ENCODE data around the gene BICD2. TPM values are rescaled to one million over a fixed set of nuclear protein-coding genes. Genes with fewer than 3 reads are reported as not detected.

The BICD2 gene
- total and polyA plus RNA-seq, 4 donors: 8.9 to 37.2 (median 24.3) TPM

DNA sequence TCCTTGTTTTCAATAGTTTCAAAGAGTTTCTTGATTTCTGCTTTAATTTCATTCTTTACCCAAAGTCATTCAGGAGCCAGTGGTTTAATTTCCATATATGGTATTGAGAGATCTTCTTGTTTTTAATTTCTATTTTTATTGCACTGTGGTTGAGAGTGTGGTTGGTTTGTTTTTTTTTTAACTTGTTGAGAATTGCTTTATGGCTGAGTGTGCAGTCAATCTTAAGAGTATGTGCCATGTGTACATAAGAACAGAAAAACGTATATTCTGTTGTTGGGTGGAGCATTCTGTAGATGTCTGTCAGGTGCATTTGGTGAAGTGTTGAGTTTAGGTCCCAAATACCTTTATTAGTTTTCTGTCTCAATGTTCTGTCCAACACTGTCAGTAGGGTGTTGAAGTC, 68.0 kb downstream of the BICD2 start:
- DNase-seq (no peak), ATAC-seq (ENCODE audit: low FRiP score) (no peak)
- Histone ChIP-seq H3K9me3 (ENCODE audit: control insufficient read depth, low read length) (no peaks in the 10 kb centered on the region), H3K36me3 (ENCODE audit: control insufficient read depth in 1 of 2, insufficient read depth in 2 of 2, low read length in 1 of 2) (no peaks in the 10 kb centered on the region), H3K27ac (ENCODE audit: low read depth in 1 of 2, low read length in 2 of 2) (no peak overlapping the region), H3K27me3 (ENCODE audit: control insufficient read depth in 1 of 2, insufficient read depth in 2 of 2, low read length in 1 of 2) (no peaks in the 10 kb centered on the region), H3K4me3 (ENCODE audit: low read length in 2 of 2) (no peak overlapping the region), H3K4me1 (ENCODE audit: control insufficient read depth in 1 of 2, insufficient read depth in 2 of 2, low read length in 2 of 2) (no peaks in the 10 kb centered on the region)
- intact Hi-C loops (cut with DNase I): no loop called here
- 47 to 68% methylated on average over 1 of the region's 1 CpG for WGBS, 2 donors

DNA sequence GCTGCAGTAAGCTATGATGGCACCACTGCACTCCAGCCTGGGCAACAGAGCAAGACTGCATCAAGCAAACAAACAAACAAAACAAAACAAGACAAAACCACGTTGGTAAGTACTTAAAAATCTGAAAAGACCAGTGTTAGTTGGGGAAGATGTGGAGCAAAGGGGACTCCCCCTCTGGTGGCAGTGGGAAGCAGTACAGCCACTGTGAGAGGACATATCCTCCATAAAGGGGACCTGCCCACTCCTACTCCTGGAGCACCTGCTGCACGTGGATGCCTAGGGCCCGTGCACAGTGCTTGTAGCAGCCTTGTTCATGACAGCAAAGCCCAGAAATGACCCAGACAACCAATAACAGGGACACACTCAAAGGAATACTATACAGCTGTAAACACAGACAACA, 77.7 kb downstream of the BICD2 start:
- DNase-seq (no peak), ATAC-seq (ENCODE audit: low FRiP score) (no peak)
- H3K27me3 ChIP-seq (ENCODE audit: control insufficient read depth in 1 of 2, insufficient read depth in 2 of 2, low read length in 1 of 2): no peaks in the 10 kb centered on the region
- H3K36me3 ChIP-seq (ENCODE audit: control insufficient read depth in 1 of 2, insufficient read depth in 2 of 2, low read length in 1 of 2): no peaks in the 10 kb centered on the region
- 71 to 72% methylated on average over 3 of the region's 3 CpGs for WGBS, 2 donors
- H3K4me1 ChIP-seq (ENCODE audit: control insufficient read depth in 1 of 2, insufficient read depth in 2 of 2, low read length in 2 of 2): no peaks in the 10 kb centered on the region
- intact Hi-C loops (cut with DNase I): no loop called here
- no peaks in the 10 kb centered on the region for H3K9me3 ChIP-seq (ENCODE audit: control insufficient read depth, low read length)
- no peak overlapping the region for H3K27ac ChIP-seq (ENCODE audit: low read depth in 1 of 2, low read length in 2 of 2)
- H3K4me3 ChIP-seq (ENCODE audit: low read length in 2 of 2): no peak overlapping the region

DNA sequence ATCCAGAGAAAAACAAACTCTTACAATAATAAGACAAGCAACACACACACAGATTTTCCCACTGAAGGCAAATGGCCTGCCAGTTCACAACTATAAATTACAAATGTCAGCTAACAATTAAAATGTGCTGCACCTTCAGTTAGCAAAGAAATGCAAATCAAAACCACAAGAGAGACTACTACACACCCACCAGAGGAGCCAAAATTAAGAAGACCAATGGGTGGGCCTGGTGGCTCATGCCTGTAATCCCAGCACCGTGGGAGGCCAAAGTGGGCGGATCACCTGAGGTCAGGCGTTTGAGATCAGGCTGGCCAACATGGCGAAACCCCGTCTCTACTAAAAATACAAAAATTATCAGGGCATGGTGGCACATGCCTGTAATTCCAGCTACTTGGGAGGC, 79.6 kb downstream of the BICD2 start:
- WGBS, 2 donors: 76 to 78% methylated on average over 5 of the region's 5 CpGs
- intact Hi-C loops (cut with DNase I): no loop called here
- no peaks in the 10 kb centered on the region for H3K4me1 ChIP-seq (ENCODE audit: control insufficient read depth in 1 of 2, insufficient read depth in 2 of 2, low read length in 2 of 2)
- no peaks in the 10 kb centered on the region for H3K27me3 ChIP-seq (ENCODE audit: control insufficient read depth in 1 of 2, insufficient read depth in 2 of 2, low read length in 1 of 2)
- DNase-seq (no peak), ATAC-seq (ENCODE audit: low FRiP score) (no peak)
- H3K4me3 ChIP-seq (ENCODE audit: low read length in 2 of 2): no peak overlapping the region
- H3K36me3 ChIP-seq (ENCODE audit: control insufficient read depth in 1 of 2, insufficient read depth in 2 of 2, low read length in 1 of 2): no peaks in the 10 kb centered on the region
- H3K27ac ChIP-seq (ENCODE audit: low read depth in 1 of 2, low read length in 2 of 2): no peak overlapping the region
- H3K9me3 ChIP-seq (ENCODE audit: control insufficient read depth, low read length): no peaks in the 10 kb centered on the region

DNA sequence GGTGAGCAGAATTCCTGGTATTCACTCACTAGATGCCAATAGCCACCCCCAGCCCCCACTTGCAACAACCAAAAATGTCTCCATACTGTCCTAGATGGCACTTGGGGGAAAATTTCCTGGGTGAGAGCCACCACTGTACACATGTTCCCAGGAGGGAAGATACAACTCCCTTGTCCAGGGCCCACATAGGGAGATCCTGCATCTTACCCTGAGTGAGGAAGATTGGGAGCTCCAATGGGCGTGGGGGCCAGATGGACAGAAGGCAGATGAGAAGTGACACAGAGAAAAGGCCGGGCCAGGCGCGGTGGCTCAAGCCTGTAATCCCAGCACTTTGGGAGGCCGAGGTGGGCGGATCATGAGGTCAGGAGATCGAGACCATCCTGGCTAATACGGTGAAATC, 82.4 kb downstream of the BICD2 start:
- no peaks in the 10 kb centered on the region for H3K4me1 ChIP-seq (ENCODE audit: control insufficient read depth in 1 of 2, insufficient read depth in 2 of 2, low read length in 2 of 2)
- H3K9me3 ChIP-seq (ENCODE audit: control insufficient read depth, low read length): no peaks in the 10 kb centered on the region
- 95 to 96% methylated on average over 8 of the region's 8 CpGs for WGBS, 2 donors
- no peaks in the 10 kb centered on the region for H3K27me3 ChIP-seq (ENCODE audit: control insufficient read depth in 1 of 2, insufficient read depth in 2 of 2, low read length in 1 of 2)
- ATAC-seq (ENCODE audit: low FRiP score) (no peak), DNase-seq (no peak)
- H3K36me3 ChIP-seq (ENCODE audit: control insufficient read depth in 1 of 2, insufficient read depth in 2 of 2, low read length in 1 of 2): no peaks in the 10 kb centered on the region
- intact Hi-C loops (cut with DNase I): no loop called here
- H3K27ac ChIP-seq (ENCODE audit: low read depth in 1 of 2, low read length in 2 of 2): no peak overlapping the region
- H3K4me3 ChIP-seq (ENCODE audit: low read length in 2 of 2): no peak overlapping the region

DNA sequence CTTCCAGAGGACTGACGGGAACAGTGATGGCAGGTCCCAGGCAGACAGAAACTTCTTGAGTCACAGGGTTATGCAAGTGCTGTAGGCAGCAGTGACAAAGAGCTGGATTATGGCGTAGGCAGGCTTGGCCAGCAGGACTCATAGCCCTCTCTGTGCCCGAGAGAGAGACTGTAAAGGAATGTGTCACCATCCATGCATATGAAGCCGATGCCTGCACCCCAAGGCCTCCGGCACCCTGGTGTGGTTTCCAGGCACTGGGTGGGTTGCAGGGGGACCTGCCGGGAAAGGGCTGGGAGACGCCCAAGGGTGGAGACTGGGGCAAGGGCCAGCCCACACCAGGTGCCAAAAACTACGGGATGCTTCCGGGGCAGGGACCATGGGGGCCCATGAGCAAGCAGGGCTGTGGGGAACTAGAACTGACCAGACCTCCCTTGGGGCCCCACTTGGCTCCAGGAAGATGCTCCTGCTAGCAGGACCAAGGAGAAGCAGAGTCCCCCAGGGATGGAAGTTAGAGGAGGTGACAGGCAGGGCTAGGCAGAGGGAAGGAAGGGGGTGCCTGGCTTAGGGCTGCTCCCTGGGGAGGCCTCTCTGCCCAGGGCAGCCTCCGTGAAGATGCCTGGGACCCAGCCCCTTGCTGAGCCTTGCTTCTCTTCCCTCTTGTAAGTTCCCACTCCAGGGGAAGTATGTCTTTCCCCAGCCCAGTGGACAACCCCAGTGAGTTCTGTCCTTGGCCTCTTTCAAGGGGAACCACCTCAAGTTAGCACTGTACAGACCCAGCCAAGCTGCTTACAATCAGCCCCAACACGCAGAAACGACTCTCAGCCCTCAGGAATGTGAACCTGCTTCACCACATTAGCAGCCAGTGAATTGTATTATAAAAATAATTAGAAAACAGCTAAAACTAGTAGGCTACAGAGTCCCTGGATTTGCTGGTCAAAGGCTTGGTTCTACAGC, 84.2 kb downstream of the BICD2 start:
- Histone ChIP-seq H3K4me1 (ENCODE audit: control insufficient read depth in 1 of 2, insufficient read depth in 2 of 2, low read length in 2 of 2) (no peaks in the 10 kb centered on the region), H3K36me3 (ENCODE audit: control insufficient read depth in 1 of 2, insufficient read depth in 2 of 2, low read length in 1 of 2) (no peaks in the 10 kb centered on the region), H3K4me3 (ENCODE audit: low read length in 2 of 2) (no peak overlapping the region), H3K27ac (ENCODE audit: low read depth in 1 of 2, low read length in 2 of 2) (no peak overlapping the region), H3K27me3 (ENCODE audit: control insufficient read depth in 1 of 2, insufficient read depth in 2 of 2, low read length in 1 of 2) (no peaks in the 10 kb centered on the region), H3K9me3 (ENCODE audit: control insufficient read depth, low read length) (no peaks in the 10 kb centered on the region)
- intact Hi-C loops (cut with DNase I): no loop called here
- peak in 1 of 2 donors; percentile 75 for DNase-seq
- no peak for ATAC-seq (ENCODE audit: low FRiP score)
- 75 to 76% methylated on average over 12 of the region's 12 CpGs for WGBS, 2 donors

DNA sequence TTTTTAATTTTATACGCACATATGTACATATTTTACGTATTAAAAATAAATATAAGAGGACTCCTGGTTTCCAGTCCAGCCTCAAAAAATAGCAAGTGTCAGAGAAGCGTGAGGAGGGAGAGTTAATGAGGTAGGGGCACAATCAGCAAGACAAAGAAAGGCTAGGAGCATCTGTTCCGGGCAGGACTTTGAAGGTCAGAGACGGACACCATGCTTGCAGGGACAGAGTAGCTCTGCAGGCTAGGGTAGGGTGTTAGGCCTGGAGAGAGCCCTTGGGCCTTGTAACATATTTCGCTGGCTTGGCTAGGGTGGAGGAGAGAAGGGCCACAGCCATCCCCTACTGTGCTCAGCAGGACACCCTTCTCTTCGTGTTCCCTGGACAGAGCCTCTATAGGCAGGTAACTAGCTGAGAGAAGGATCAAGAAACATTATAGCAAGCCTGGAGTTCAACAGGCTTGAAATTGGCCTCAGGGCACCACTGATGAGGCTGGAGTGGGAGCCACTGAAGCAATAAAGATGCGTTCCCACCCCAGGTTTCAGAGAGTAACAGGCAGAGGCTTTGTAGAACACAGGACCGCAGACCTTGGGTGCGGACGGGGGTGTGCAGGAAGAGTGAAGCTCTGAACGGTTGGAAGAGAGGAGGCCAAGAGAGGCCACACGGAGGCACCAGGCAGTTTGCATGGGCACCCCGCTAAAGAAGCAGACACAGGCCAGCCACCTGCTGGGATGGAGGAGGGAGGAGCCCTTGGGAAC, 85.0 kb downstream of the BICD2 start:
- DNase-seq (no peak), ATAC-seq (ENCODE audit: low FRiP score) (no peak)
- intact Hi-C loops (cut with DNase I): no loop called here

DNA sequence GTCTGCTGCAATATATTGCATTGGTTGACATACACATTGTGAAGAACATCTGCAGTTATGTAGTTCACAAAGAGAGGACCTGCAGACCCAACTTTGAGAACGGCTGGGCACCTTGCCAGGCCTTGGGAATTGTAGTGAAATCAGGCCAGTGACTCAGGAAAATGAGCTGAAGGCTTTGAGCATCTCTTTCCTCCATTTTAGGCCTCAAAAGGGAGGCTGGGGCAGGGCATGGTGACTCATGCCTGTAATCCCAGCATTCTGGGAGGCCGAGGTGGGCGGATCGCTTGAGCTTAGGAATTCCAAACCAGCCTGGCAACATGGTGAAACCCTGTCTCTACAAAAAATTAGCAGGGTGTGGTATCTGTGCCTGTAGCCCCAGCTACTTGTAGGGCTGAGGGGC, 93.3 kb downstream of the BICD2 start:
- ATAC-seq (ENCODE audit: low FRiP score) (no peak), DNase-seq (peak; percentile 59 to 71)
- Histone ChIP-seq H3K4me1 (ENCODE audit: control insufficient read depth in 1 of 2, insufficient read depth in 2 of 2, low read length in 2 of 2) (peaks cover 0 to 2% of the 10 kb centered on the region in 2 donors), H3K9me3 (ENCODE audit: control insufficient read depth, low read length) (no peaks in the 10 kb centered on the region), H3K27ac (ENCODE audit: low read depth in 1 of 2, low read length in 2 of 2) (no peak overlapping the region), H3K36me3 (ENCODE audit: control insufficient read depth in 1 of 2, insufficient read depth in 2 of 2, low read length in 1 of 2) (no peaks in the 10 kb centered on the region), H3K4me3 (ENCODE audit: low read length in 2 of 2) (no peak overlapping the region), H3K27me3 (ENCODE audit: control insufficient read depth in 1 of 2, insufficient read depth in 2 of 2, low read length in 1 of 2) (no peaks in the 10 kb centered on the region)
- WGBS, 2 donors: 72 to 80% methylated on average over 4 of the region's 4 CpGs
- intact Hi-C loops (cut with DNase I): no loop called here

More for the DNA sequence above, 85.0 kb downstream of the BICD2 start:
- no peaks in the 10 kb centered on the region for H3K36me3 ChIP-seq (ENCODE audit: control insufficient read depth in 1 of 2, insufficient read depth in 2 of 2, low read length in 1 of 2)
- H3K4me3 ChIP-seq (ENCODE audit: low read length in 2 of 2): no peak overlapping the region
- H3K27me3 ChIP-seq (ENCODE audit: control insufficient read depth in 1 of 2, insufficient read depth in 2 of 2, low read length in 1 of 2): no peaks in the 10 kb centered on the region
- no peaks in the 10 kb centered on the region for H3K4me1 ChIP-seq (ENCODE audit: control insufficient read depth in 1 of 2, insufficient read depth in 2 of 2, low read length in 2 of 2)
- 75 to 78% methylated on average over 14 of the region's 14 CpGs for WGBS, 2 donors
- H3K9me3 ChIP-seq (ENCODE audit: control insufficient read depth, low read length): no peaks in the 10 kb centered on the region
- H3K27ac ChIP-seq (ENCODE audit: low read depth in 1 of 2, low read length in 2 of 2): no peak overlapping the region

DNA sequence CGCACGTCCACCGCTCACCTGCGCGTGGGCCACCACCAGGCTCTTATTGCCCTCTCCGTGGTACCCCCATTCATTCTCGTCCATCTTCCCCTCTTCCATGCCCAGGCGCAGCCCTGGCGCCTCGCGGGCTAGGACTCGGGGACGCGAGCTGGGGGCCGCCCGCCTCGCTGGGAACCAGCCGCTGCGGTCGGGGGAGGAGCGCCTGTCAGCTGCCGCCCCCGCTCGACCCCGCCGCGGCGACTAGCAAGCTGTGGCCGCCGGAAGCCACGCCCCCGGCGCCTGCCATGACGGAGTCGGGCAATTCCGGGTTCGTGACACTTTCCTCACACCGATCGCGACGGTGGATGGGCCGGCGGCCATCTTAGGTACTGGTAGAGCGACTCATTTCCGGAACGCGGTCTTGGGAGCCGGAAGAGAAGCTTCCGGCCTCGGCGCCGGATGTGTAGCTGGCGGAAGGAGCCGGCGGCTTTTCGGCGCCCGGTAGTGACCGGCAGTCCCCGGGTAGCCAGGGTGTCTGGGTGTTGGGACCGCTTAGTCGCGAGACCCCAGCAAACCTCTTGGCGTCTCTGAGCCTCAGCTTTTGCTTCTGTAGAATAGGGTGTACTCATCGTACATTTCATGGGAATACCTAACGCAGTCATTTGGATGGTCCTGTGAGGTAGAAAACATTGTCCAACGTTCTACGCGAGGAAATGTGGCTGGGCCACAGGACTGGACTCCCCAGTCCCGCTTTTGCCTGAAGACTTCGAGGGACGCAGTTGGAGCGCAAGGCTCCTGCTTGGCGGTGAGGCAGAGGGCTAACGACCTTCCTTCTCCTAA, 94.5 kb downstream of the BICD2 start, which contains the start of gene IPPK:
Gene IPPK (minus strand): TSS at position 242 of the 819 bp plus-strand sequence. CDS start 143 bp downstream, at position 99.
- Histone ChIP-seq H3K27me3 (ENCODE audit: control insufficient read depth in 1 of 2, insufficient read depth in 2 of 2, low read length in 1 of 2) (no peaks in the 10 kb centered on the region), H3K4me1 (ENCODE audit: control insufficient read depth in 1 of 2, insufficient read depth in 2 of 2, low read length in 2 of 2) (peaks cover 0 to 2% of the 10 kb centered on the region in 2 donors), H3K36me3 (ENCODE audit: control insufficient read depth in 1 of 2, insufficient read depth in 2 of 2, low read length in 1 of 2) (peaks cover 0 to 3% of the 10 kb centered on the region in 2 donors), H3K27ac (ENCODE audit: low read depth in 1 of 2, low read length in 2 of 2) (peak within 1 kb of the TSS; percentile 77 to 94), H3K9me3 (ENCODE audit: control insufficient read depth, low read length) (no peaks in the 10 kb centered on the region), H3K4me3 (ENCODE audit: low read length in 2 of 2) (peak within 1 kb of the TSS; percentile 65 to 96)
- intact Hi-C loops (cut with DNase I): no loop called here
- WGBS, 2 donors: 0 to 1% methylated on average over 75 of the region's 75 CpGs
- peak; percentile 98 for ATAC-seq (ENCODE audit: low FRiP score)
- DNase-seq: peak; percentile 99
